KOPT-K1 (cell line): ENCODE measurements around the gene MRPL21.
"Not testable (repeated sequence)": the region's sequence is repeated elsewhere in the genome, so short reads cannot be mapped to it uniquely, and the experiment has no call there.

Experiments used
- H3K27ac ChIP-seq: fragments of 200-600 bp; sonication (generic); 2 replicates; pipeline ENCODE4 v1.5.1; 2016; ENCODE audit warnings: antibody characterized with exemption, mild to moderate bottlenecking, low read depth, low read length; ENCODE audit not compliant: poor library complexity, severe bottlenecking
- H3K36me3 ChIP-seq: fragments of 200-600 bp; sonication (generic); 2 replicates; pipeline ENCODE4 v1.5.1; 2017; ENCODE audit warnings: antibody characterized with exemption, mild to moderate bottlenecking, low read length, moderate library complexity; ENCODE audit not compliant: insufficient read depth
- H3K9me3 ChIP-seq: fragments of 200-600 bp; sonication (generic); 2 replicates; pipeline ENCODE4 v1.5.1; 2017; ENCODE audit warnings: antibody characterized with exemption, low read length, mild to moderate bottlenecking; ENCODE audit not compliant: insufficient read depth, poor library complexity, severe bottlenecking

Gene MRPL21

DNA sequence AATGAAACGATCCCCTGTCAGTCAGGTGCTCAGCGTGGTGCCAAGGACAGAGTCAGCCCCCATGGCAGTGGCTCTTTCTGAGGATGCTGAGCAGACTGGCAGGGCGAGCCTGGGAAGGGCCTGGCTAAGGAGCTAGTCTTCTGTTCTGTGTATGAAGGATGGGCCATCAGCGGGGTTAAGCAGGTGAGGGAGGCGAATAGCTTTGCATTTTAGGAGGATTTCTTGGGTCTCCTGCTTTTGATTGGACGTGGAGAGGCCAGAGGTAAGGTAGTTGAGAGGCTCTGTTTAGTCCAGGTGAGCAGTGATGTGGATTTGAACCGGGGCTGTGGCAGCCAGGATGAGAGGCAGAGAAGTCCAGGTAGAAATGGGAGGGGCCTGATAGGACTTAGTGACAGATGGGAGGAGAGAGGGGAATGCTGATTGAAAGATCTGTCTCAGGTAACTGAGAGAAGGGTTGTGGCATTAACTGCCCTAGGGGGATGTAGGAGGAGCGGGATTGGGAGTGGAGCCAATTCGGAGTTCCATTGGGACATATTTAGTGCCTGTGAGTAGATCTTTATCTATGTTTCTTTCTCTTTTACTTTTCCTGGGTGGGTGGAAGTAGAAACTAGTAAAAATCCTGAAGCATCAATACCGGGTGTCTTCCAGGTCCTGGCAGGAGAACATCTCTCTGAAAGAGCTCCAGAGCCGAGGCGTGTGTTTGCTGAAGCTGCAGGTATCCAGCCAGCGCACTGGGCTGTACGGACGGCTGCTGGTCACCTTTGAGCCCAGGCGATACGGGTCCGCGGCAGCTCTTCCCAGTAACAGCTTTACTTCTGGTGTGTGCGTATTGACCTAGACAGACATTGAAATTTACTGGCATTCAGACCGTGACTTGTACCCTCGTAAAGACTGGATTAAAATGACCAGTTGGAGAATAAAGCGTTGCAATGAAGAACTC is 2.1 kb upstream of the MRPL21 start:
- Histone ChIP-seq H3K9me3 (no peaks in the 10 kb centered on the region), H3K36me3 (peaks cover 38% of the 10 kb centered on the region), H3K27ac (no peak overlapping the region)

DNA sequence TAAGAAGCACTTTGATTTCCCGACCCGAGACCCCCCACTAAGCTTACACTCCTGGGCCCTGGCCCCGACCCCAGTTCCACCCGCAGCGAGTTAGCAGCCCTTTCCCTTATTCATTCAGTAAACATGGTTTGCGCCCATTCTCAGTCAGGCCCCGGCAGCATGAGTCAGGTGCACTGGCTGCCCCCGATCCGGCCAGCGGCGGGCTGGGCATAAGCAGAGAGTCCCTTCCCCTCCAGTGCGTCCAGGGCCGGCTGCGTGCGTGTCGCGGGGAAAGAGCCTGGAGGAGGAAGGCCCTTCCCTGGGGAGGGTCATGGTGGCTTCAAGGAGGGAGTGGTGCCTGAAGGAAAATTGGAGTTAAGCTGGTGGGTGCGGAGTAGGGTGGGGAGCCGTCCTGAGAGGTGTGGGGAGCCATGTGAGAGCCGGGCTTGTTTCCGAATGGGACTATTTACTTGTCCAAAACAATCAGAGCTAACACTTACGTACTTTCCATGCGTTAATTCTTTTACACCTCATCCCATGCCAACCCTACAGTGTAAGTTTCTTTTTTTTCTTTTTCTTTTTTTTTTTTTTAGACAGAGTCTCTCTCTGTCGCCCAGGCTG is 716 bp upstream of the MRPL21 start:
- Histone ChIP-seq H3K36me3 (peaks cover 38% of the 10 kb centered on the region), H3K9me3 (no peaks in the 10 kb centered on the region), H3K27ac (peak overlapping the region; percentile 76)

DNA sequence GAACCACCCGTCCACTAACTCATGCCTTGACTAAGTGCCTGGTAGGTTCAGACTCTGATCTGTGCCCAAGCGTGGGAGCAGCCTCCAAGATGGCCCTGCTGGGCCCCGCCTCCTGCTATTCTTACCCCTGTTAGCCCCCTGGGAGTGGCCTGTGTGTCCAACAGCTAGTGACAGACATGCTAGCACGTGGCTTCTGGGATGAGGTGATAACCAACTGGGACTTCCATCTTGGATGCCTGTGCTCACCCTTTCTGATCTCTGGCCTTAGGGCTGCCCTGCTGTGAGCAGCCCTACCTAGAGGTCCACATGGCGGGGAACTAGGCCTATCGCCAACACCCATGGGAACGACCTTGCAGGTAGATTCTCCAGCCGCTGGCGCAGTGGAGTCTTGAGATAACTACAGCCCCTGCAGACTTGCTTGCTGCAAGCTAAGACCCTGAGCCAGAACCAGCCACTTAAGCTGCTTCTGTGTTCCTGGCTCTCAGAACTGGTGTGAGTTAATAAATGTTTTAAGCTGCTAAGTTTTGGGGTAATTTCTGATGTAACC is 2.7 kb downstream of the MRPL21 start:
- Histone ChIP-seq H3K36me3 (peaks cover 49% of the 10 kb centered on the region), H3K27ac (no peak overlapping the region), H3K9me3 (no peaks in the 10 kb centered on the region)

DNA sequence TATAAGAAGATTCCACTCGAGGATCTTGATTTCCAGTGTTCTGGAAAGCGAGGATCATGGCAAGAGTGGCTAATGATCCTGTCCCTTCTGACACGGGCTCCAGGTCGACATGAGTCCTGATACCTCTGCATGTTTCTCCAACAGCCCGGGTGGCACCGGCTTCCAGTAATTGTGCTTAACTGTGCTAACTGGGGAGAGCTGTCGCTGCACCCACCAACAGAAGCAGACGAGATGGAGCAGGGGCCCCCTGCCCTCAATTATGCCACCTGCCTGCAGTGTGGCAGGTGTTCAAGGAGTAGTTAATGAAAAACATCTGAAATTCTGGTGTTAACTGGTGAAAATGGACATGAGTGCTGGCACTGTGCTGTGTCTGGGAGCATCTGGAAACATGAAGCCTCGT is 6.2 kb downstream of the MRPL21 start:
- H3K9me3 ChIP-seq, result no peaks in the 10 kb centered on the region
- peaks cover 83% of the 10 kb centered on the region for H3K36me3 ChIP-seq
- no peak overlapping the region for H3K27ac ChIP-seq

DNA sequence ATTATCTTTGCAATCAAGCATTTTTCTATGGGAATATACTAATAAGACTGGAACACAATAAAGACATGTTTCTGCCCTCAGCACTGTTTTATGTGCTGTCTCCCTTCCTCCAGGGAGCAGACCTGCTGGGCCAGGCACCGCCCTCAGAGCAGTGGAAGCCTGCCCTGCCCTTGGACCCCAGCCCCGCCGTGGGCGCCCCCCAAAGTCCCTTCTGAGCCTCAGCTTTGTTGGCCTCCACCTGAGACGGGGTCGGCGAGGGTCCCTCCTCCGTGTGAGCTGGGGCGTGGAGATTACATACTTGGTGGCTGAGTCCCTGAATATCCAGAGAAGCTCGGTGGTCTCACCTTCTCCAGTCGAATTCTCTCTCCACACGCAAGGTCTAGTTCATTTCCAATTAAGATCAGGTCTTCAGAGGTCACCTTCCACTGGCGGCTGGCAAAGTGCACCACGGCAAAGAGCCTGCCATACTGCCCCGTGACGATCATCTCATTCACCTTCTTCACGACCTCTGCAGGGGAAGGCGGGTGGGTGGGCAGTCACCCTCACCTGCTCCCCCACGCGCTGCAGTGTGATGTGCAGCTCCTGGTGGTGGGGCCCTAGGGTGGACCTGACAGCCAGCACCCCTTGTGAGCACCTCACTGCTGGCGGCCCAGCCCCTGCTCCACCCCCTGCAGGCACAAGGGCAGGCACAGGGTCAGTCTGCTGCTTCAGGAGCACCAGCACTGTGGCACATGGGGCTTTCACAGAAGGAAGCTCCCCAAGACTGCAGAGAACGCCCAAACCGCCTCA is 7.3 kb downstream of the MRPL21 start:
- Histone ChIP-seq H3K27ac (no peak overlapping the region), H3K9me3 (no peaks in the 10 kb centered on the region), H3K36me3 (peaks cover 90% of the 10 kb centered on the region)

DNA sequence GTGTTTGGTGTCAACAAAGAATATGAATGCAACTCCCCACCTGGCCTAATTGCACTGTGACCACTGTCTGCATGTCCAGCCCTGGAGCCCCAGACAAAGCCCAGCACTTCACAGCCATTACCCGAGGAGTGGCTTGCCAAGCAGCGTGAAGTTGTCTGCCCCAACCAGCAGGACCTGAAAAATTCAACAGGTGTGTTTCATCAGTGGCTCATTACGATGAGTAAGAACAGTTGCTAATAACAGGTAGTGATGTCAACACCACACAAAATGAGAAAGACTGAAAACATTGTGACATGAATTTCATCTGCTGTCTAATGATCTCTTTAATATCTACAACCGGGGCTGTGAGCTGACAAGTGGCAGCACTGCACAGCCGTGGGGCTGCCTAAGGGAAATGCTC is 10.3 kb downstream of the MRPL21 start:
- Histone ChIP-seq H3K27ac (no peak overlapping the region), H3K36me3 (peaks cover 87% of the 10 kb centered on the region), H3K9me3 (no peaks in the 10 kb centered on the region)

DNA sequence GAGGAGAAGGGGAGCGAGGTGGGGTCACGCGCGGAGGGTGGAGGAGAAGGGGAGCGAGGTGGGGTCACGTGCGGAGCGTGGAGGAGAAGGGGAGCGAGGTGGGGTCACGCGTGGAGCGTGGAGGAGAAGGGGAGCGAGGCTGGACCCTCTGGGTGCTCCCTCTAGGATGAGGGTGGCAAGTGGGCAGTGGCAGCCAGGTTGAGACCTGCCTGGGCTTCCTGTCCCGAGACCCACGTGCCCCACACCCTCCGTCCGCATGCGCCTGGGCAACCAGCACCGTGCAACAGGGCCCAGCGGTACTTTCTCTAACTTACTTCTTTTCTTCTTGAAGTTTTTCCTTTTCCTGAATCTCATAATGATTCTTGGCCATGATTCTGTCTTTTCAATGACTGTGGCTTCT is 11.1 kb downstream of the MRPL21 start:
- Histone ChIP-seq H3K36me3 (peaks cover 80% of the 10 kb centered on the region), H3K9me3 (no peaks in the 10 kb centered on the region), H3K27ac (no peak overlapping the region)

DNA sequence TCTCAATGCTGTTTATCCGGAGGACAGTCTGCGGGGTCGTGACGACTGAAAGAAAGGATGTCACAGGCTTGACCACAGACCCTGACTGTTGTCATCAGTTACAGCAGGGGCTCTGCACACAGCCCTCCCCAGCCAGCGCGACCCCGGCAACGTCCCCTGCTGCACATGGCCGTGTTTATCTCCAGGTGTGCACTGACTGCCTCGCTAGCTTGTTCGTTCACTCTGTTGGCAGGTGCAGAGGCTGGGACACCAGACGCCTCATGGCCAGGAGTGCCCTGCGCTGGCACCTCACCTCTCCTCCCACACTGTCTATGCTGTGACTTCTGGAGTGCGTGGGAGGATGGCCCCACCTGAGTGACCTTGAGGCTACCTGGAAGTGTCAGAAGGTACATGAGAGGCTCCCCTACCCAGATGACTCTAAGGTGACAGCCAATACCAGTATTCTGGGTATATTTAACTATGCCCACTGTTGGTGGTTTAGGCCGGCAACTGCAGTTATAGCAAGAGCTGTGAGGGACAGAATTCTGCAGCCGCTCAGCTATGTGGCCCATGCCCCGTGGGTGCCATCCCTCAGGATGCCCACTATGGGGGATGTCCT is 12.2 kb downstream of the MRPL21 start:
- no peaks in the 10 kb centered on the region for H3K9me3 ChIP-seq
- H3K27ac ChIP-seq, result no peak overlapping the region
- peaks cover 69% of the 10 kb centered on the region for H3K36me3 ChIP-seq

DNA sequence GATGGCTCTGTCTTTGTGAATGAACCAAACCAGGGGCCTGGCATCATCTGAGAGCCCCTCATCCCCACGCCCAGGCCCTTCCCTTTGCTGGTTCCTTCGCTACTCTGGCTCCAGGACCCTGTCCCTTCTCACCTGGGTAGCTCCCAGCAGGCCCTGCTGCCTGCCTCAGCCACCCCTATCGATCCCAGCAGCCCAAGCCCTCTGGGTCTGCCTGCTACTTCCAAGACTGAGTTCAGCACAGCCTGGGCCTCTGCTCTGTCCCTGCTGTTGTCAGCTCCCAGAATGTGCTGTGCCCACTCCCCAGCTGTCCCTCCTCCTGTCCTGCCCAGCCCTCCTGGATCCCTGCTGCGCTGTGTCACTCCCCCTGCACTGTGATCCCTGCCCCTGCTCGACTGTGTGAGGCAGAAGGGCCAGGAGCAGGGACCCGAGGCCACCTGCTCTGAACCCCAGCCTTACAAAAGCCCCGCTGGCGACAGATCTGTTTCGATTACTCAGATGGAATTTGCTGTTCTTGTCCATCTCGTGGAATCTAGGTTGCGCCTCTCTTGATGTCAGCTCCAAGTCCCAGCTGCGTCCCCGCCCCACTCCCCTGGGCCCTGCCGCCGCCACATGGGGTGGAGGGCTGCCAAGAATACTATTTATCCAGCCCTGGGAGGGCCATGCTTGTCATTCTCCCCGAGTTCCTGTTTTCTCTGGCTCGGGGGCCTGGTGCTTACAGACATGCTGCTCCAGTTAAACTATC is 13.0 kb downstream of the MRPL21 start:
- Histone ChIP-seq H3K36me3 (peaks cover 61% of the 10 kb centered on the region), H3K9me3 (no peaks in the 10 kb centered on the region), H3K27ac (no peak overlapping the region)

DNA sequence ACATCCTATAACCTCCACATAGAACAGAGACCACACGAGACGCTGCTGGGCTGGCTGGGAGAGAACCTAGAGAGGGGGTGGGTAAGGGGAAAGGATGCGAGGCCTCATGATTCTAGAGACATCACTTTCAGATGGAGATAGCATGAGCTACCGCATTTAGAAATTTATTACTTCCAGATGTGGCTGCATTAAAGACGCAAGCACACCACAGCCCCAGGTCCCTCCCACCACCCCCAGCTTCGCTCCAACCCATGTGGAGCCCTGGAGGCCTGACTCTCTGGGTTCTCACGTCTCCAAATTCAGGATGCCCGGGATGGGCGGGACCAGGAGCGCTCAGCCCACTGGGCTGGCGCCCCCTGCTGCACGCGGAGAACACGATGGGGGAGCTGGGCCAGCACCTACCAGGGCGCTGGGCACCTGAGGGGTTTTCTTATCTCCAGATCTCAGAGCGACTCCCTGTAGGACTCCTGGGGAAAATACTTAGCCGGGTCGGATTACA is 13.6 kb downstream of the MRPL21 start:
- Histone ChIP-seq H3K9me3 (no peaks in the 10 kb centered on the region), H3K27ac (no peak overlapping the region), H3K36me3 (peaks cover 54% of the 10 kb centered on the region)

DNA sequence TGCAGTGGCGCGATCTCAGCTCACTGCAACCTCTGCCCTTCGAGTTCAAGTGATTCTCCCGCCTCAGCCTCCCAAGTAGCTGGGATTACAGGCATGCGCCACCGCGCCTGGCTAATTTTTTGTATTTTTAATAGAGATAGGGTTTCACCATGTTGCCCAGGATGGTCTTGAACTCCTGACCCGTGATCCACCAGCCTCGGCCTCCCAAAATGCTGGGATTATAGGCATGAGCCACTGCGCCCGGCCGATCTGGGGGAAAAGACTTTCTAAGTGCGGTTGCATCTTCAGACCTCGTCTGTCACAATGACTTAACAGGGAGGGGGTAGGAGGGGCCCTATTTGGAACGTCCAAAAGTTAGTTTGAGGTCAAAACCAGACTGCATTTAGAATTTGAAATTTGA is 18.8 kb downstream of the MRPL21 start:
- H3K36me3 ChIP-seq, H3K9me3 ChIP-seq, H3K27ac ChIP-seq: not testable (repeated sequence)

DNA sequence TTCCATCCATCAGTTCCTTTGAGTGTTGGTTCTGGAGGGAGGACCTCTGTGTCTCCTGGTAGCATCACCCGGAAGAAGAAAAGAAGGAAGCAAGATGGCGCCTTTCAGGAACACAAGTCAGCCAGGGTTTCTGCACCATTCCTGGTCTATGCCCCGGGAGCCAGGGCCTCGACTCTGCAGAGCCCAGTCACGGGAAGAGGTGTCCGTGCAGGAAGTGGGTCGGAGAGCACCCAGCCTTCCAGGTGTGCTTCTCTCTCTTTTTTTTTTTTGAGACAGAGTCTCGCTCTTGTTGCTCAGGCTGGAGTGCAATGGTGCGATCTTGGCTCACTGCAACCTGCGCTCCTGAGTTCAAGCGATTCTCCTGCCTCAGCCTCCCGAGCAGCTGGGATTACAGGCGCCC is 21.2 kb downstream of the MRPL21 start:
- no peaks in the 10 kb centered on the region for H3K36me3 ChIP-seq
- H3K9me3 ChIP-seq, result no peaks in the 10 kb centered on the region
- no peak overlapping the region for H3K27ac ChIP-seq

DNA sequence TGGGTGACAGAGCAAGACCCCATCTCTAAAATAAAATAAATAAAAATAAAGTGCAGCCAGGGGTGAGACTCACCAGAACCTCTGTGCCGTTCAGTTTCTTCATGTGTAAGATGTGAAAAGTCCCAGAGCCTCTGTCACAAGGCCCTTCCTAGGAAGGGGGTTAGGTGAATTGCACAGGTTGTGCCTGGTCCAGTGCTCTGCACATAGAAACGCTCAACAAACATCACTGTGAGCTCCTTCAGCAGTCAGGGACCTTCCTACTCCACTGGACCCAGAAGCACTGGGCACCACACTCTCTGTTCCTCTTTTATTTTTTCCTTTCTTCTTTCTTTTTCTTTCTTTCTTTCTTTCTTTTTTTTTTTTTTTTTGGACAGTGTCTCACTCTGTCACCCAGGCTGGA is 22.3 kb downstream of the MRPL21 start:
- no peak overlapping the region for H3K27ac ChIP-seq
- no peaks in the 10 kb centered on the region for H3K9me3 ChIP-seq
- H3K36me3 ChIP-seq, result no peaks in the 10 kb centered on the region

DNA sequence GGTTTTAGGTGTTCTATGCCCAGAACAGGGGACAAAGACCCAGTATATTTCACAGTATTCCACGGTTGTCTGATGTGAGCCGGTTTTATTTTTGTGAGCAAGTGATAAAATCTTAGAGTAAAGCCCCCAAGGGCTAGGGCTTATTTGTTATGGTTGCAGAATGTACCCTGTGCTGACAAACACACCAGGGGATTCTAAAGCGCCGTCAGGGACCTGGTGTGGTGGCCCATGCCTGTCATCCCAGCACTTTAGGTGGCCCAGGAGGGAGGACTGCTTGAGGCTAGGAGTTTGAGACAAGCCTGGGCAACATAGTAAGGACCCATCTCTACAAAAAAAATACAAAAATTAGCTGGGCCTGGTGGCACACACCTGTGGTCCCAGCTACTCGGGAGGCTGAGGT is 22.8 kb downstream of the MRPL21 start:
- Histone ChIP-seq H3K36me3 (no peaks in the 10 kb centered on the region), H3K27ac (no peak overlapping the region), H3K9me3 (no peaks in the 10 kb centered on the region)
